A549 (cell line): ENCODE measurements around the gene GBE1. TPM values are rescaled to one million over a fixed set of nuclear protein-coding genes. Genes with fewer than 3 reads are reported as not detected.

Source experiments
- ATAC-seq, 2 experiments: fragments of 200-7000 bp in 1 of 2; fragments of >200 bp in 1 of 2; cut with Nextera tagmentation in 1 of 2; cut with Tn5 transposase in 1 of 2; 3 replicates each; pipeline versions ENCODE4 v1.8.0 to v1.9.1; 2018 to 2020; ENCODE audit warnings: mild to moderate bottlenecking in 1 of 2, moderate library complexity in 1 of 2
- CTCF ChIA-PET: fragments of 300-600 bp; sonication (Branson Sonifier 250); formaldehyde crosslinking; extraction: SDS; loops from one replicate; lab custom pipeline; 2021; ENCODE audit warnings: antibody characterized with exemption, inconsistent platforms; lab: Yijun Ruan, JAX
- POLR2A ChIA-PET: fragments of 350-600 bp; formaldehyde crosslinking; extraction: SDS; loops from one replicate; lab custom pipeline; 2021; ENCODE audit warnings: antibody characterized with exemption, inconsistent platforms; lab: Yijun Ruan, JAX
- DNase-seq, 2 experiments: peaks; one replicate each; pipeline versions ENCODE4 v3.0.0 to v3.0.0-alpha.2; 2011 to 2016; ENCODE audit warnings: low read depth in 1 of 2, low spot score in 1 of 2
- FAIRE-seq: peaks from 2 replicates; lab custom pipeline; 2011; peaks lifted over from hg19 to GRCh38; lab: Jason Lieb, UNC
- H3K27ac ChIP-seq, 2 experiments: fragments of >200 bp; sonication (Bioruptor Twin); formaldehyde crosslinking; 3 replicates each; pipeline ENCODE4 v1.5.1; 2016 to 2017
- H3K4me1 ChIP-seq: fragments of >200 bp; sonication (Bioruptor Twin); formaldehyde crosslinking; 3 replicates; pipeline ENCODE4 v1.6.1; 2016
- H3K4me2 ChIP-seq: fragments of >200 bp; sonication (Bioruptor Twin); formaldehyde crosslinking; 3 replicates; pipeline ENCODE4 v1.6.1; 2016
- H3K4me3 ChIP-seq: fragments of >200 bp; sonication (Bioruptor Twin); formaldehyde crosslinking; 3 replicates; pipeline ENCODE4 v1.5.1; 2016
- H3K9me3 ChIP-seq: fragments of >200 bp; sonication (Bioruptor Twin); formaldehyde crosslinking; 3 replicates; pipeline ENCODE4 v1.6.1; 2016
- BHLHE40 ChIP-seq: IDR thresholded peaks from 2 replicates; pipeline ENCODE4 v1.6.1; 2012; ENCODE audit warnings: low read depth, low read length, inconsistent platforms
- CBX8 ChIP-seq: fragments of 200-600 bp; sonication (generic); IDR thresholded peaks from 2 replicates; pipeline ENCODE4 v1.6.1; 2016
- CEBPB ChIP-seq, 2 experiments: fragments of >200 bp in 1 of 2; sonication (Bioruptor Twin) in 1 of 2; formaldehyde crosslinking in 1 of 2; IDR thresholded peaks; 2 replicates each; pipeline ENCODE4 v1.6.1; 2012 to 2016
- CHD4 ChIP-seq: fragments of 200-600 bp; sonication (generic); IDR thresholded peaks from 2 replicates; pipeline ENCODE4 v1.6.1; 2016; ENCODE audit warnings: antibody characterized with exemption, mild to moderate bottlenecking, borderline replicate concordance
- CTCF ChIP-seq: fragments of >200 bp; sonication (Bioruptor Twin); formaldehyde crosslinking; IDR thresholded peaks from 3 replicates; pipeline ENCODE4 v1.5.1; 2016
- EHF ChIP-seq: fragments of 250-450 bp; sonication (Bioruptor Pico); IDR thresholded peaks from 2 replicates; pipeline ENCODE4 v1.5.0; 2020; ENCODE audit warnings: mild to moderate bottlenecking
- EHMT2 ChIP-seq: fragments of 200-600 bp; sonication (generic); IDR thresholded peaks from 2 replicates; pipeline ENCODE4 v1.6.1; 2016; ENCODE audit warnings: antibody characterized with exemption, low read depth, mild to moderate bottlenecking, moderate library complexity
- ELK1 ChIP-seq: fragments of 150-350 bp; IDR thresholded peaks from 2 replicates; pipeline ENCODE4 v1.6.1; 2014; ENCODE audit warnings: low read depth, mild to moderate bottlenecking, low read length
- FOSB ChIP-seq: fragments of 250-450 bp; sonication (Bioruptor Pico); IDR thresholded peaks from 2 replicates; pipeline ENCODE4 v1.5.0; 2020; ENCODE audit warnings: mild to moderate bottlenecking, moderate library complexity
- FOSL2 ChIP-seq, 2 experiments: fragments of 450-650 bp in 1 of 2; fragments of >200 bp in 1 of 2; sonication (Bioruptor Twin) in 1 of 2; formaldehyde crosslinking; IDR thresholded peaks; 2 replicates each; pipeline versions ENCODE4 v1.5.0 to v1.6.1; 2016 to 2020; ENCODE audit warnings: mild to moderate bottlenecking in 1 of 2, moderate library complexity in 1 of 2
- GATA3 ChIP-seq: IDR thresholded peaks from 2 replicates; pipeline ENCODE4 v1.6.1; 2012; ENCODE audit warnings: borderline replicate concordance
- HEYL ChIP-seq: fragments of 250-450 bp; sonication (Bioruptor Pico); IDR thresholded peaks from 2 replicates; pipeline ENCODE4 v1.8.0; 2021; ENCODE audit warnings: mild to moderate bottlenecking, moderate library complexity
- HOXB13 ChIP-seq: fragments of 250-450 bp; sonication (Bioruptor Pico); IDR thresholded peaks from 2 replicates; pipeline ENCODE4 v1.5.0; 2020; ENCODE audit warnings: low read depth, mild to moderate bottlenecking, moderate library complexity
- MAFK ChIP-seq: fragments of 450-650 bp; IDR thresholded peaks from 2 replicates; pipeline ENCODE4 v1.6.1; 2014; ENCODE audit not compliant: partially characterized antibody
- POLR2AphosphoS2 ChIP-seq: conservative IDR thresholded peaks from 2 replicates; pipeline ENCODE4 v1.6.1; 2012; ENCODE audit warnings: low read length, improper control_type of control experiment, inconsistent platforms
- RAD21 ChIP-seq, 2 experiments: fragments of >200 bp in 1 of 2; sonication (Bioruptor Twin) in 1 of 2; formaldehyde crosslinking in 1 of 2; IDR thresholded peaks in 1 of 2; conservative IDR thresholded peaks in 1 of 2; 2 replicates in 1 of 2; 3 replicates in 1 of 2; pipeline ENCODE4 v1.6.1; 2012 to 2018; ENCODE audit warnings: inconsistent platforms in 1 of 2
- RCOR1 ChIP-seq: fragments of 150-350 bp; IDR thresholded peaks from 2 replicates; pipeline ENCODE4 v1.6.1; 2014; ENCODE audit warnings: antibody characterized with exemption, low read length, low read depth
- REST ChIP-seq: fragments of 200-600 bp; sonication (generic); IDR thresholded peaks from 2 replicates; pipeline ENCODE4 v1.6.1; 2016; ENCODE audit warnings: antibody characterized with exemption, mild to moderate bottlenecking, moderate library complexity
- TP53 ChIP-seq: fragments of 250-450 bp; sonication (Bioruptor Pico); IDR thresholded peaks from 2 replicates; pipeline ENCODE4 v1.5.0; 2021; ENCODE audit warnings: mild to moderate bottlenecking, moderate library complexity
- WGBS: methylation state at CpG from one replicate; pipeline ENCODE4 v1.1.6; 2017; ENCODE audit errors: missing lambda C conversion rate; 5-methylcytosine and 5-hydroxymethylcytosine counted together
- polyA plus RNA-seq, 4 experiments: library from polyadenylated mRNA; depleted of rRNA in 3 of 4; stranded (reverse); fragments of >200 nt; fragmentation: RNase III in 1 of 4; extraction: RNeasy Plus Mini Kit Qiagen cat#74134 plus additional on column Dnase treatment in 1 of 4; gene quantifications; 2 replicates in 3 of 4; 3 replicates in 1 of 4; pipeline ENCODE4 v1.2.3, GENCODE V29; 2011 to 2017
- TF ChIP-seq, protein P1 (sequence below): fragments of 450-650 bp; IDR thresholded peaks from 2 replicates; pipeline ENCODE4 v1.6.1; 2014; ENCODE audit warnings: antibody characterized with exemption
- TF ChIP-seq, protein P2 (sequence below): IDR thresholded peaks from 2 replicates; pipeline ENCODE4 v1.6.1; 2012; ENCODE audit warnings: low read depth, borderline replicate concordance

The GBE1 gene
- polyA plus RNA-seq, 2 of the 4 experiments (the other 2 are of a cell fraction): 39.5 to 55.0 TPM

DNA sequence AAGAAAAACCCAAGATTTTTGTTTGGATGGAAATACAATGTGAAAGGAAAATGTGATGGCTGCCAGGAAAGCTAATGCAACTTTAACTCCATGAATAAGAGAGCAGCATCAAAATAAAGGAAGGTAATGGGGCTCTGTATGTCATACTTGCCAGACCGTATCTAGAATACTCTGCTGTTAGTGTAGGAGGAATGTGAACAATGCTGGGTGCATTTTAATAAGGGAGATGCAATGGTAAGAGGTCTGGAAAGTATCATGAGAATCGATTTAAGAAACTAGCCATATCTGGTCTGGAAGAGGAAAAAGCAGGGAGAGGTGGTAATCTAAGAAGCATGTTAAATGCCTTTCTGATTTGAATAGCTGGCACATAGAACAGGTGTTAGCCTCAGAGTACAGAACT, 239.6 kb downstream of the GBE1 start:
- CTCF ChIA-PET: no interaction called here
- ATAC-seq (no peak), FAIRE-seq (no peak), DNase-seq (no peak)
- POLR2A ChIA-PET: no interaction called here
- Histone ChIP-seq H3K4me3 (no peak overlapping the region), H3K27ac (no peak overlapping the region), H3K4me2 (no peak overlapping the region), H3K4me1 (no peaks in the 10 kb centered on the region), H3K9me3 (no peaks in the 10 kb centered on the region)
- WGBS: 77% methylated on average over 2 of the region's 2 CpGs
- TF ChIP-seq CHD4: no peak
- no peak for TF ChIP-seq HOXB13 (CRISPR knock-in tag)
- no peak for TF ChIP-seq CEBPB (IDR thresholded peaks at IDR 0.05)
- no peak for TF ChIP-seq BHLHE40

DNA sequence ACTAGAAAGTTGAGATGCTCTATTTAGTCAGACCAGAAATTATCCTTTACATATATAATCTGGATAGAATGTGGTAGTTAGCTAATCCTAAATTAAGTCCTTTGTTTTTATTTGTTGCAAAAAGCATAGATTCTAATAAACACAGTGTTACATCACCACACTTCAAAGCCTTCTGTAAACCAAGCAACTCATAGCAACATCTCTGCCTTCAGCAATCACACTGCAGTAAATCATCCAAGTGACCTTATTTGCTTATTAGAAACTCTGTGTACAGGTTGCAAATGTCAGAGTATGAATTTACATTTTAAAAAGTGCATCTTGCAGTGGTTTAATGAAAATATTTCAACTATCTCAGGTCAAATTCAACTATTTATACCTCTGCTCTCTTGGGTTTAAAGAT, 242.5 kb downstream of the GBE1 start:
- POLR2A ChIA-PET: no interaction called here
- TF ChIP-seq CTCF (no peak), EHF (CRISPR knock-in tag) (no peak), FOSL2 (IDR thresholded peaks at IDR 0.05) (no peak), FOSL2 (CRISPR knock-in tag; IDR thresholded peaks at IDR 0.05) (no peak), EHMT2 (no peak), RCOR1 (no peak), POLR2AphosphoS2 (no peak), CBX8 (no peak), MAFK (no peak), GATA3 (no peak), TP53 (no peak), ELK1 (no peak), REST (no peak), RAD21 (conservative IDR thresholded peaks at IDR 0.05 in 1 of 2, IDR thresholded peaks at IDR 0.05 in 1 of 2) (no peak), HEYL (no peak), FOSB (CRISPR knock-in tag) (no peak)
- TF ChIP-seq, protein P1, sequence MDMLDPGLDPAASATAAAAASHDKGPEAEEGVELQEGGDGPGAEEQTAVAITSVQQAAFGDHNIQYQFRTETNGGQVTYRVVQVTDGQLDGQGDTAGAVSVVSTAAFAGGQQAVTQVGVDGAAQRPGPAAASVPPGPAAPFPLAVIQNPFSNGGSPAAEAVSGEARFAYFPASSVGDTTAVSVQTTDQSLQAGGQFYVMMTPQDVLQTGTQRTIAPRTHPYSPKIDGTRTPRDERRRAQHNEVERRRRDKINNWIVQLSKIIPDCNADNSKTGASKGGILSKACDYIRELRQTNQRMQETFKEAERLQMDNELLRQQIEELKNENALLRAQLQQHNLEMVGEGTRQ: no peak
- TF ChIP-seq, protein P2, sequence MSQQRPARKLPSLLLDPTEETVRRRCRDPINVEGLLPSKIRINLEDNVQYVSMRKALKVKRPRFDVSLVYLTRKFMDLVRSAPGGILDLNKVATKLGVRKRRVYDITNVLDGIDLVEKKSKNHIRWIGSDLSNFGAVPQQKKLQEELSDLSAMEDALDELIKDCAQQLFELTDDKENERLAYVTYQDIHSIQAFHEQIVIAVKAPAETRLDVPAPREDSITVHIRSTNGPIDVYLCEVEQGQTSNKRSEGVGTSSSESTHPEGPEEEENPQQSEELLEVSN: no peak
- no peak for FAIRE-seq

More for the DNA sequence above, 242.5 kb downstream of the GBE1 start:
- CTCF ChIA-PET: interaction anchor here (1.5 kb wide), 1 partner anchor 28 kb away, joined by 6 read pairs; no protein-coding TSS in a partner anchor
- ATAC-seq (no peak), DNase-seq (no peak)
- Histone ChIP-seq H3K27ac (no peak overlapping the region), H3K4me1 (no peaks in the 10 kb centered on the region), H3K4me2 (no peak overlapping the region), H3K4me3 (no peak overlapping the region), H3K9me3 (no peaks in the 10 kb centered on the region)
